Measurements from ENCODE around the gene ADCYAP1R1.
"Not testable (repeated sequence)": the region's sequence is repeated elsewhere in the genome, so short reads cannot be mapped to it uniquely, and the experiment has no call there.

Gene ADCYAP1R1

GRCh38 chr7:31146030-31146429 lies 93.9 kb downstream of the ADCYAP1R1 start:
- no peak for DNase-seq

GRCh38 chr7:31146538-31146937 lies 94.4 kb downstream of the ADCYAP1R1 start:
- no peak for DNase-seq

- DNase-seq: no peak
Measured at GRCh38 chr7:31151849-31152248, 99.7 kb downstream of the ADCYAP1R1 start.

GRCh38 chr7:31153318-31153717 lies 101.2 kb downstream of the ADCYAP1R1 start:
- DNase-seq: not testable (repeated sequence)

- DNase-seq: no peak
Measured at GRCh38 chr7:31160941-31161340, 108.8 kb downstream of the ADCYAP1R1 start.

Measured in stimulated activated CD4-positive, alpha-beta T cell treated with anti-CD3 and anti-CD28 coated beads, Interleukin-1b, Interleukin-23, amount 100 ng/mL, for 48 hours (primary cell).